GM10248 (cell line): ENCODE results near the gene GRHL3.
"Not testable (repeated sequence)": the region's sequence is repeated elsewhere in the genome, so short reads cannot be mapped to it uniquely, and the experiment has no call there.

Experiments
- CTCF ChIA-PET: fragments of 300-600 bp; sonication (Branson Sonifier 250); formaldehyde crosslinking; extraction: SDS; loops from one replicate; lab custom pipeline; 2021; ENCODE audit warnings: antibody characterized with exemption; lab: Yijun Ruan, JAX
- POLR2A ChIA-PET: fragments of 350-650 bp; sonication (Branson Sonifier 250); formaldehyde crosslinking; extraction: SDS; loops from one replicate; lab custom pipeline; 2020; ENCODE audit warnings: antibody characterized with exemption; lab: Yijun Ruan, JAX
- DNase-seq: peaks from one replicate; pipeline ENCODE4 v3.0.0; 2012; ENCODE audit errors: extremely low spot score
- TF ChIP-seq, protein P1 (sequence below): IDR thresholded peaks from 2 replicates; pipeline ENCODE4 v1.5.1; 2012; ENCODE audit warnings: mild to moderate bottlenecking, low read depth; ENCODE audit errors: extremely low read depth, missing control alignments, control extremely low read depth

Gene GRHL3

DNA sequence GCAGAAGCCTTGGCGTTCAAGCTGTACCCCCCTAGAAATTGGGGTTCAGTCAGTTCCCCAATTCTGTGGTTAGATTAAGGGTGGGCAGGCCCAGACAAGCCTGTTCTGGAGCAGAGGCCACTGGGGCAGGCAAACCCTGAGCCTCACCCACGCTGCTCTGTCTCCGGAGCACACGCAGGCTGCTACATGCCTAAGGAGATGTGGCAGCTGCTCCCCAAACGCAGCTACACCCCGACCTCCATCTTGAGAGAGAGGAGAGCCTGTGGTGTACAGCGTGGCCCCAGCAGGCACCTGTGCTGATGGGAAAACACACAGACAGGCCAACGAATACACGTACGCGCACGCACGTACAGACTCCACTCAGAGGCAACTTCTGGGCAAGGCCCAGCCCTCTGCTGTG is 33.9 kb upstream of the GRHL3 start:
- CTCF ChIA-PET: interaction anchor here (1.6 kb wide), 1 partner anchor 36 kb away, joined by 4 read pairs; no protein-coding TSS in a partner anchor
- POLR2A ChIA-PET: no interaction called here
- no peak for DNase-seq
- TF ChIP-seq, protein P1, sequence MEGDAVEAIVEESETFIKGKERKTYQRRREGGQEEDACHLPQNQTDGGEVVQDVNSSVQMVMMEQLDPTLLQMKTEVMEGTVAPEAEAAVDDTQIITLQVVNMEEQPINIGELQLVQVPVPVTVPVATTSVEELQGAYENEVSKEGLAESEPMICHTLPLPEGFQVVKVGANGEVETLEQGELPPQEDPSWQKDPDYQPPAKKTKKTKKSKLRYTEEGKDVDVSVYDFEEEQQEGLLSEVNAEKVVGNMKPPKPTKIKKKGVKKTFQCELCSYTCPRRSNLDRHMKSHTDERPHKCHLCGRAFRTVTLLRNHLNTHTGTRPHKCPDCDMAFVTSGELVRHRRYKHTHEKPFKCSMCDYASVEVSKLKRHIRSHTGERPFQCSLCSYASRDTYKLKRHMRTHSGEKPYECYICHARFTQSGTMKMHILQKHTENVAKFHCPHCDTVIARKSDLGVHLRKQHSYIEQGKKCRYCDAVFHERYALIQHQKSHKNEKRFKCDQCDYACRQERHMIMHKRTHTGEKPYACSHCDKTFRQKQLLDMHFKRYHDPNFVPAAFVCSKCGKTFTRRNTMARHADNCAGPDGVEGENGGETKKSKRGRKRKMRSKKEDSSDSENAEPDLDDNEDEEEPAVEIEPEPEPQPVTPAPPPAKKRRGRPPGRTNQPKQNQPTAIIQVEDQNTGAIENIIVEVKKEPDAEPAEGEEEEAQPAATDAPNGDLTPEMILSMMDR: no peak

- no peak for DNase-seq
- TF ChIP-seq, protein P1: no peak
- CTCF ChIA-PET: interaction anchor here (1.6 kb wide), 1 partner anchor 38 kb away, joined by 4 read pairs; no protein-coding TSS in a partner anchor
- POLR2A ChIA-PET: no interaction called here
Observed at GRCh38 chr1:24286246-24287010, 32.7 kb upstream of the GRHL3 start.

GRCh38 chr1:24287779-24288178 is 31.4 kb upstream of the GRHL3 start:
- CTCF ChIA-PET: interaction anchor here (0.6 kb wide), 1 partner anchor 477 kb away, joined by 4 read pairs; no protein-coding TSS in a partner anchor
- POLR2A ChIA-PET, DNase-seq: not testable (repeated sequence)

DNA sequence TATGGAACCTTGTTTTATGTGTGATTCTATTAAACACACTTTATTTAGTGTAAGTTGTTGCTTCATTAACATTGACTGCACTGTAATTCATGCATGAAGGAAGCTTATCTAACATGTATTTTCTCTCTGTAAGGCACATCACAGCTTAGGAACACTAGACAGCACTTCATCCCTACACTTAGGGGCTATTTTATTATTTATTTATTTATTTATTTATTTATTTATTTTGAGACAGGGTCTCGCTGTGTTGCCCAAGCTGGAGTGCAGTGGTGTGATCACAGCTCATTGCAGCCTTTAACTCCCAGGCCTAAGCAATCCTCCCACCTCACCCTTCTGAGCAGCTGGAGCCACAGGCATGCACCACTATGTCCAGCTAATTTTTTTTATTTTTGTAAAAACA is 30.7 kb upstream of the GRHL3 start:
- TF ChIP-seq, protein P1: no peak
- ChIA-PET CTCF (interaction anchor here (0.6 to 1.7 kb wide), 3 partner anchors 13 to 477 kb away, joined by 3 to 5 read pairs (median 4); no protein-coding TSS in a partner anchor), POLR2A (no interaction called here)
- no peak for DNase-seq

DNA sequence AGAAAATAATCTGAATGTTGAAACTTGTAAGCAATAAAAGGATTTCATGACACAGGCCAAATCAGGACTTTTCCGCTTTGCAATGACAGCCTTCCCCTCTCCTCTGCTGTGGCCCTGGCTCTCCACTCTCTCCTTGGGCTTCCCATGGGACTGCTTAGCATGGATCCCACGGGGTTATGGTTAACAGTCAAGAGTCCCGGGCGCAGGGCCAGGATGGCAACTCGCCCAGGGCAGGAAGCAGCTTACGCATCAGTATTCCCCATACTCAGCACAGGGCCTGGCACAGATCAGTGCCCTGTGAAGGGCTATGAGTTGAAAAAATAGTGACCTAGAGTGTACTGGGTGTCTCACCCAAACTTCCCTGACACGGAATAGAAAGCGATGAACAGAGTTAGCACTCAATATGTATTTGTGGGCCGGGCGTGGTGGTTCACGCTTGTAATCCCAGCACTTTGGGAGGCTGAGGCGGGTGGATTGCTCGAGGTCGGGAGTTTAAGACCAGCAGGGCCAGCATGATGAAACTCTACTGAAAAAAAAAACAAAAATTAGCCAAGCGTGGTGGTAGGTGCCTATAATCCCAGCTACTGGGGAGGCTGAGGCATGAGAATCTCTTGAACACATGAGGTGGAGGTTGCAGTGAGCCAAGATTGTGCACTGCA is 29.1 kb upstream of the GRHL3 start:
- ChIA-PET CTCF (interaction anchor here (1.7 kb wide), 1 partner anchor 140 kb away, joined by 5 read pairs; no protein-coding TSS in a partner anchor), POLR2A (no interaction called here)
- no peak for DNase-seq
- TF ChIP-seq, protein P1: no peak

DNA sequence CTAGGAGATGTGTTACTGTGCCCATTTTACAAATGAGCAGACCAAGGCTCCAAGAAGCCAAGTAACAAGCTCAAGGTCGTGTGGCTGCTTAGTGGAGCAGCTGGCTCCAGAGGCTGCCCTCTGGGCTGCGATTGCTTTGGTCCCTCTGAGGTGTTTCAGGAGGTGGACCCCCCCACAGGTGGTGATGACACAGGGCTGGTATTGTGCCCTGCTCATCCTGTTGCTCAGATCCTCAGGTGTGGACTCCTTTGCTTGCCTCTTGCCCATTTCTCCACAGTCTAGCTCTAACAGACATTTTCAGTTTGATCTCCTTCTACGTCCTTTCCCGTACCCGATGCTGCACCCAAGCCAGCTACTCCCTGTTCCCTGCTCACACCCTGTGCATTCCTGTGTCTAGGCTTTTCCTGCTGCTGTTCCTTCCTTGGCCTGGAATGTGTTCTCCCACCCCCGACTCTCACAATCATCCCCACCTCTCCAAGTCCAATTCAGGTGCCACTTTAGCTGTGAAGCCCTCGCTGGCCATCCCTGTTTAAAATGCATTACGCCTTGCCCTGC is 28.1 kb upstream of the GRHL3 start:
- CTCF ChIA-PET: interaction anchor here (1.1 to 1.7 kb wide), 2 partner anchors 16 to 141 kb away, joined by 3 to 4 read pairs; no protein-coding TSS in a partner anchor
- POLR2A ChIA-PET: no interaction called here
- TF ChIP-seq, protein P1: no peak
- DNase-seq: no peak
